Measurements from ENCODE around the gene ANKRD16. TPM values are rescaled to one million over a fixed set of nuclear protein-coding genes. Genes with fewer than 3 reads are reported as not detected.
"Not testable (repeated sequence)": the region's sequence is repeated elsewhere in the genome, so short reads cannot be mapped to it uniquely, and the experiment has no call there.

Gene ANKRD16
- total RNA-seq, 1 experiment from 2014 or later, result 6.9 TPM

- Histone ChIP-seq H3K27me3 (ENCODE audit: control insufficient read depth, insufficient read depth, low read length) (no peaks in the 10 kb centered on the region), H3K27ac (ENCODE audit: low read length) (no peak overlapping the region), H3K4me1 (ENCODE audit: control insufficient read depth, insufficient read depth, low read length) (no peaks in the 10 kb centered on the region), H3K36me3 (ENCODE audit: control insufficient read depth, insufficient read depth, low read length) (no peaks in the 10 kb centered on the region), H3K4me3 (ENCODE audit: low read depth in 2 of 2, low read length in 2 of 2) (no peak overlapping the region), H3K9me3 (ENCODE audit: control insufficient read depth, insufficient read depth, low read depth, low read length) (no peaks in the 10 kb centered on the region)
- ATAC-seq, result no peak
- no peak for DNase-seq (ENCODE audit: low read depth, low spot score)
- in situ Hi-C loops (cut with HindIII; ENCODE audit: low pct_unique_long_range_greater_than_20kb, low sequenced_read_pairs) (no loop called here), intact Hi-C loops (cut with micrococcal nuclease; ENCODE audit: unreplicated experiment) (no loop called here)
- TF ChIP-seq CTCF (IDR thresholded peaks at IDR 0.05), result no peak
- TF ChIP-seq SIN3A (IDR thresholded peaks at IDR 0.05; ENCODE audit: borderline replicate concordance, insufficient read depth, low read depth, low read length), result no peak
- TF ChIP-seq POLR2AphosphoS5 (IDR thresholded peaks at IDR 0.05; ENCODE audit: low read depth, low read length), result no peak
- TF ChIP-seq REST (IDR thresholded peaks at IDR 0.05; ENCODE audit: insufficient read depth in 1 of 2, low read depth in 2 of 2, low read length in 1 of 2), result no peak
- TF ChIP-seq TCF7L2 (IDR thresholded peaks at IDR 0.05; ENCODE audit: low read depth, low read length), result no peak
- BruUV-seq (replicated peaks), result no TSS peak
- ChIA-PET POLR2A (no interaction called here), CTCF (no interaction called here)
Measured at GRCh38 chr10:5828725-5829124, 61.0 kb downstream of the ANKRD16 start.

- ChIA-PET CTCF (interaction anchor here (0.6 kb wide), 1 partner anchor 958 kb away, joined by 3 read pairs; no protein-coding TSS in a partner anchor), POLR2A (no interaction called here)
- no TSS peak for BruUV-seq (replicated peaks)
- Histone ChIP-seq H3K27me3 (ENCODE audit: control insufficient read depth, insufficient read depth, low read length) (no peaks in the 10 kb centered on the region), H3K36me3 (ENCODE audit: control insufficient read depth, insufficient read depth, low read length) (no peaks in the 10 kb centered on the region), H3K4me1 (ENCODE audit: control insufficient read depth, insufficient read depth, low read length) (no peaks in the 10 kb centered on the region), H3K27ac (ENCODE audit: low read length) (no peak overlapping the region), H3K9me3 (ENCODE audit: control insufficient read depth, insufficient read depth, low read depth, low read length) (no peaks in the 10 kb centered on the region), H3K4me3 (ENCODE audit: low read depth in 2 of 2, low read length in 2 of 2) (no peak overlapping the region)
- DNase-seq (ENCODE audit: low read depth, low spot score), result no peak
- in situ Hi-C loops (cut with HindIII; ENCODE audit: low pct_unique_long_range_greater_than_20kb, low sequenced_read_pairs), result no loop called here
- intact Hi-C loops (cut with micrococcal nuclease; ENCODE audit: unreplicated experiment), result no loop called here
- no peak for ATAC-seq
- TF ChIP-seq POLR2AphosphoS5 (IDR thresholded peaks at IDR 0.05; ENCODE audit: low read depth, low read length) (no peak), SIN3A (IDR thresholded peaks at IDR 0.05; ENCODE audit: borderline replicate concordance, insufficient read depth, low read depth, low read length) (no peak), CTCF (IDR thresholded peaks at IDR 0.05) (no peak), TCF7L2 (IDR thresholded peaks at IDR 0.05; ENCODE audit: low read depth, low read length) (no peak)
Measured at GRCh38 chr10:5827841-5828240, 61.9 kb downstream of the ANKRD16 start.

GRCh38 chr10:5826511-5826910, 63.2 kb downstream of the ANKRD16 start:
- intact Hi-C loops (cut with micrococcal nuclease; ENCODE audit: unreplicated experiment); H3K27ac ChIP-seq (ENCODE audit: low read length); H3K9me3 ChIP-seq (ENCODE audit: control insufficient read depth, insufficient read depth, low read depth, low read length); H3K27me3 ChIP-seq (ENCODE audit: control insufficient read depth, insufficient read depth, low read length); BruUV-seq (replicated peaks); H3K4me3 ChIP-seq (ENCODE audit: low read depth in 2 of 2, low read length in 2 of 2); DNase-seq (ENCODE audit: low read depth, low spot score); ATAC-seq; H3K36me3 ChIP-seq (ENCODE audit: control insufficient read depth, insufficient read depth, low read length); in situ Hi-C loops (cut with HindIII; ENCODE audit: low pct_unique_long_range_greater_than_20kb, low sequenced_read_pairs); POLR2A ChIA-PET; H3K4me1 ChIP-seq (ENCODE audit: control insufficient read depth, insufficient read depth, low read length): not testable (repeated sequence)
- CTCF ChIA-PET, result interaction anchor here (0.6 kb wide), 1 partner anchor 325 kb away, joined by 4 read pairs; no protein-coding TSS in a partner anchor

All from Panc1 (cell line).